GM12874 (cell line): ENCODE data around the gene WSCD1.

Source experiments
- CTCF ChIP-seq: IDR thresholded peaks from 2 replicates; pipeline ENCODE4 v1.5.1; 2011; ENCODE audit warnings: low read depth, mild to moderate bottlenecking, control low read depth, low read length, moderate library complexity; ENCODE audit not compliant: insufficient read depth

WSCD1 gene

GRCh38 chr17:6100891-6101500, 30.8 kb downstream of the WSCD1 start:
- no peak for TF ChIP-seq CTCF

GRCh38 chr17:6101706-6102105, 31.5 kb downstream of the WSCD1 start:
- TF ChIP-seq CTCF = no peak

- TF ChIP-seq CTCF = no peak
Observed at GRCh38 chr17:6102615-6103014, 32.4 kb downstream of the WSCD1 start.

- TF ChIP-seq CTCF = no peak
Observed at GRCh38 chr17:6104956-6105648, 34.9 kb downstream of the WSCD1 start.

GRCh38 chr17:6105649-6106007, 35.4 kb downstream of the WSCD1 start:
- TF ChIP-seq CTCF = no peak

- no peak for TF ChIP-seq CTCF
Observed at GRCh38 chr17:6106212-6106611, 36.0 kb downstream of the WSCD1 start.

GRCh38 chr17:6107791-6108190, 37.6 kb downstream of the WSCD1 start:
- no peak for TF ChIP-seq CTCF
